Activated CD8-positive, alpha-beta memory T cell treated with anti-CD3 and anti-CD28 coated beads, Interleukin-2, amount 50 U/mL, for 1 hour (primary cell): ENCODE data around the gene CLDN12.
"Not testable (repeated sequence)": the region's sequence is repeated elsewhere in the genome, so short reads cannot be mapped to it uniquely, and the experiment has no call there.

ENCODE experiments used
- DNase-seq: peaks from one replicate; pipeline ENCODE4 v3.0.0-alpha.2; 2020; ENCODE audit errors: extremely low read depth

Gene CLDN12

GRCh38 chr7:90432752-90433151 lies 29.5 kb downstream of the CLDN12 start:
- no peak for DNase-seq

- no peak for DNase-seq
Measured at GRCh38 chr7:90433221-90433620, 30.0 kb downstream of the CLDN12 start.

- no peak for DNase-seq
Measured at GRCh38 chr7:90445633-90446032, 42.4 kb downstream of the CLDN12 start.

GRCh38 chr7:90446137-90446899 lies 43.1 kb downstream of the CLDN12 start:
- no peak for DNase-seq

DNA sequence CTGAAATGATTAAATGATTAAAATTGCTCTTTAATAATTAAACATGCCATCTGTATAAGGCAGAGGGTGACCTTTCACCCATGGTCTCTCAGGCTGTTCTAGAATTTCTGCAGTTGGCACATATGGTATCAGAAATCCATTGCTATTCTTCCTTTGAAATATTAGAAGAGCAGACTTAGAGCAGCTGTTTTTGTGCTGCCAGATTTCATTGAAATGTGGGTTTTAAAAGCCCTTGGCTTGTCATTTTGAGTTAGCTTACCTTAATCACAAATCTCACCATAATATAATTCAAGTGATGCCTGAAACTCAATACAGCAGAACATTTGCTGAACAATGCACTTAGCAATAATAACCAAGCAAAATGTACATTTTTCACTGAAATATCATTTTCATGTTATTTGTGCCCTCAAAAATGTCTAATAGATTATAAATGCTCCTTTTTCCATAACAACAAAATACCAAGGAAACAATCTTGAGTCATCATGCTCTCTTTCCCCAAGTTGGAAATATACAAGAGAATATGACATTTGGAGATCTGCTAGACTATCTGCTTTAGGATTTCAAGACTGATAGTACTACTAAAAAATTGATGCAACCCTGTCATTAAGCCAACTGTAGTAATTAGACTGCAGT lies 50.1 kb downstream of the CLDN12 start:
- no peak for DNase-seq

- DNase-seq, result no peak
Measured at GRCh38 chr7:90453931-90454330, 50.7 kb downstream of the CLDN12 start.

DNA sequence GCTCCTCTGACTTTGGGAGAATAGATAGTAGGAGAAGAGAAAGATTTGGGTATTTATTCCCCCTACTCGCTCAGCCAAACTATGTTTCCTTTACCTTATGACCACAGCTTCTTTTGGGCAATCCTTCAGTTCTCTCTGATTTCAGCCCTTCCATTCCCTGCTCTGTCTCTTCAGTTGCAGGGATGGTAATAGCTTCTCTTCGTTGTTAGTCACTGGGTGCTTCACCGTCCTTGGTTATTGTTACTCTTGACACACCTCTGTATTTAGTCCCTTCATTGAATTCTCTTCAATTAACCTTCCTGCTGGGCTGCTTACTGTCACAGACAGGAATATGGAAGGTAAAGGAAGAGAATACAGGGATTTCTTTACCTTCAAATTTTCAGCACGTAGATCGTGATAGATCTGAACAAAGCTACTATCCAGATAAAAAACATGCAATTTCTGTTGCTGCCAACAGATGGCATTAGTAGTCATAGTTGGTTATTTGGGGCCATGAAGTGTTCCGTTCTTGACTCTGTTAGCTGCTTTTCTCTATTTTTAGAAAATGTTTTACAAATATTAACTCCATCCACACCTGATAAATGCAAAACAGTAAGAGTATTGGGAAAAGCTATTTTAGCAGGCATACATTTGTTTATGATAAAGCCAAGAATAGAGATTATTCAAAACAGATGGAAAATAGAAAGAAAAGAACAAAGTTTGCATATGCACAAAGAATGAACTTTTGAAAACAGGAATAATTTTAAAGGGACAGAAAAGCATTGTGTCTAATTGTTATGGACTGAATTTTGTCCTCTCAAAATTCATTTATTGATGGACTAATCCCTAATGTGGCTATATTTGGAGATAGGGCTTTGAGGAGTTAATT lies 52.1 kb downstream of the CLDN12 start:
- DNase-seq, result no peak

DNA sequence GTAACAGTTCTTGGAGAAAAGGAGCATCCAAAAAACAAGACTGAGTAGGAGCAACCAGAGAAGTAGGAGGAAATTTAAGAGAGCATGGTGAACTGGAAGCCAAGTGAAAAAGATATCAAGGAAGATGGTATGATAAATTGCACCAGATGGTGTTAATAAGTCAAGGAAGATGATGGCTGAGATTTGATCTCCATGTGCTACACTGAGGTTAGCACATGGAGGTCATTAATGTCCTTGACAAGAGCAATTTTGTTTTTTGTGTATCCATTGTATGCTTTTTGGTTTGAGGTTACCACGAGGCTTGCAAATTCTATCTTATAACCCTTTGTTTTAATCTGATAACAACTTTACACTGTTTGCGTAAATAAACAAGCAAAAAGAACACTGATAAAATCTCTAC lies 54.8 kb downstream of the CLDN12 start:
- no peak for DNase-seq

DNA sequence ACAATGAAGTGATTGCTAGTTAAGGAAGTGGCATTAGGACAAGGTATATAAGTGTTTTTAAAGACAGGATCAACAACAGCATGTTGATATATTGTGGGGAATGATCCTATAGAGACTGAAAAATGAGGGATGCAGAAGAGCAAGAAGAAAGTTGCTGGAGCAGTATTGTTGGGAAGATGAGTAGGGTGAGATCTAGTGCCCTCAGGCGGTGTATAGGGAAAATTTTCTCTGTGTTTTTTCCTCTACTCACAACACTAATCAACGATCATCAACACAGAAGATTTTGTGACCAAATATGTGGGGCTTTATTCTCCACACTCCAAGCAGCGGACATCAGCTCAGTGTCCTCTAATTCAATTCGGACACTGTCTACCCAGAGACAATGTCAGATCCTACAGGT lies 56.6 kb downstream of the CLDN12 start:
- no peak for DNase-seq

DNA sequence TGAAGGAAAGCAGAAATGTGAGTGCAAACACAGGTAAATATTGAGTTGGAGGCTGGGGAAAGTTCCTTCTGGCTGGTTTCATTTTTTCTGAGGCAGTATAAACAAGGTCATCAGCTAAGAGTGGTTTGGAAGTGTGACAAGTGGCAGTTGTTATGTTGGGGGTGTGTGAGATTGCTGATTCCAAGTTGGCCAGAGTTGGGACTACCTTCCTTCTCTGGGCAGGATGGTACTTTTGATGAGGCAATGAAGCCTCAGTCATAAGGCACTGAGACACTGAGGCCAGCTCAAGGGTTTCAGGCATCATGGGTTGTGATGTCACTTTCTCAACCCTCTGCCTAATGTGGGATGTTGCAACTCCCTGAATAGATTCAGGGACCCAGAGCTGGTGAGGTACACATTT lies 58.0 kb downstream of the CLDN12 start:
- DNase-seq, result no peak

GRCh38 chr7:90463151-90463628 lies 59.9 kb downstream of the CLDN12 start:
- not testable (repeated sequence) for DNase-seq
